Progenitor cell of endocrine pancreas (in vitro differentiated cells): ENCODE measurements around the gene MTCL1. TPM values are rescaled to one million over a fixed set of nuclear protein-coding genes. Genes with fewer than 3 reads are reported as not detected.

Source experiments
- DNase-seq: peaks from one replicate; pipeline ENCODE4 v3.0.0; 2021; ENCODE audit warnings: low spot score; ENCODE audit not compliant: unreplicated experiment
- H3K27ac Mint-ChIP-seq: 2 replicates; pipeline ENCODE4 v1.8.0; 2021; ENCODE audit warnings: mild to moderate bottlenecking, moderate library complexity, mixed read lengths
- H3K27me3 Mint-ChIP-seq: 2 replicates; pipeline ENCODE4 v1.8.0; 2021; ENCODE audit warnings: mixed read lengths
- H3K36me3 Mint-ChIP-seq: 2 replicates; pipeline ENCODE4 v1.8.0; 2022; ENCODE audit warnings: mixed read lengths; ENCODE audit not compliant: insufficient read depth
- H3K4me1 Mint-ChIP-seq: 2 replicates; pipeline ENCODE4 v1.8.0; 2021; ENCODE audit warnings: low read depth, mixed read lengths
- H3K4me3 Mint-ChIP-seq: 2 replicates; pipeline ENCODE4 v1.8.0; 2021; ENCODE audit warnings: low read depth, mild to moderate bottlenecking, moderate library complexity, mixed read lengths
- H3K9me3 Mint-ChIP-seq: 2 replicates; pipeline ENCODE4 v1.8.0; 2021; ENCODE audit warnings: low read depth, mixed read lengths
- CTCF ChIP-seq: fragments of 200-600 bp; sonication (generic); IDR thresholded peaks from one replicate; pipeline ENCODE4 v1.5.0; 2021; ENCODE audit warnings: antibody characterized with exemption, mild to moderate bottlenecking; ENCODE audit not compliant: unreplicated experiment
- total RNA-seq: library from RNA; stranded (reverse); gene quantifications from 2 replicates; pipeline ENCODE4 v1.2.1, GENCODE V29; 2021

MTCL1 gene
- total RNA-seq, 1 donor from 2014 or later = 81.5 TPM

DNA sequence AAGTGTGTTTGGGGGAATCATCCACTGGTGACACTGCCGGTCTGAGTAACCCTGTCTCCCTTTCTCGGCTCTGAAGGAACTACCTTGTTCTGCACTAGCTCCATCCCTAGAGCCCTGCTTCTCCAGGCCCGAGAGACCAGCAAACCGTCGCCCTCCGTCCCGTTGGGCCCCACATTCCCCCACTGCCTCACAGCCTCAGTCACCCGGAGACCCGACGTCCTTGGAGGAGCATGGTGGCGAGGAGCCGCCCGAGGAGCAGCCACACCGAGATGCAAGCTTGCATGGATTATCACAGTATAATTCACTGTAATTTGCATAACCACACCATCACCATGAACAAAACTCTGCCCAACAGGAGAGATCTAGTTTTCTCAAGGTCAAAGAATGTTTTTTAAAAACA, 126.2 kb downstream of the MTCL1 start:
- no peak overlapping the region for H3K4me3 Mint-ChIP-seq
- no peaks in the 10 kb centered on the region for H3K4me1 Mint-ChIP-seq
- H3K9me3 Mint-ChIP-seq = no peaks in the 10 kb centered on the region
- H3K27me3 Mint-ChIP-seq = peaks cover 4% of the 10 kb centered on the region
- DNase-seq = no peak
- no peak overlapping the region for H3K27ac Mint-ChIP-seq
- peaks cover 16% of the 10 kb centered on the region for H3K36me3 Mint-ChIP-seq
- no peak for TF ChIP-seq CTCF

DNA sequence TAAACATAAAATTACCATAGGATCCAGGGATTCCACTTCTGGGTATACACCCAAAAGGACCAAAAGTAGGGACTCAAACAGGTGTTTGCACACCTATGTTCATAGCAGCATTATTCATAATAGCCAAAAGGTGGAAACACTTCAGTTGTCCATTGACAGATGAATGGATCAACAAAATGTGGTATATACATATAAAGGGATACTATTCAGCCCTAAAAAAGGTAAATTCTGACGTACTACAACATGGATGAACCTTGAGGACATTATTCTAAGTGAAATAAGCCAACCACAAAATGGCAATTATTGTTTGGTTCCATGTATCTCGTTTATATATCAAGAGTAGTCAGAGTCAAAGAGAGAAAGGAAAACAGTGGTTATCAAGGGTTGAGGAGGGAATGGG, 128.1 kb downstream of the MTCL1 start:
- Mint-ChIP-seq H3K27ac (no peak overlapping the region), H3K4me1 (no peaks in the 10 kb centered on the region), H3K9me3 (peaks cover 6% of the 10 kb centered on the region), H3K4me3 (no peak overlapping the region), H3K27me3 (peaks cover 4% of the 10 kb centered on the region), H3K36me3 (peaks cover 13% of the 10 kb centered on the region)
- DNase-seq = no peak
- TF ChIP-seq CTCF = no peak

GRCh38 chr18:8834881-8835280, 129.5 kb downstream of the MTCL1 start:
- no peak for DNase-seq
- TF ChIP-seq CTCF = no peak
- H3K4me3 Mint-ChIP-seq = no peak overlapping the region
- H3K9me3 Mint-ChIP-seq = peaks cover 6% of the 10 kb centered on the region
- H3K4me1 Mint-ChIP-seq = no peaks in the 10 kb centered on the region
- peaks cover 10% of the 10 kb centered on the region for H3K36me3 Mint-ChIP-seq
- H3K27me3 Mint-ChIP-seq = peaks cover 4% of the 10 kb centered on the region
- no peak overlapping the region for H3K27ac Mint-ChIP-seq

GRCh38 chr18:8835521-8835953, 130.2 kb downstream of the MTCL1 start:
- H3K36me3 Mint-ChIP-seq = peaks cover 8% of the 10 kb centered on the region
- H3K27me3 Mint-ChIP-seq = peaks cover under 1% of the 10 kb centered on the region
- TF ChIP-seq CTCF = no peak
- H3K9me3 Mint-ChIP-seq = peaks cover 6% of the 10 kb centered on the region
- no peak for DNase-seq
- no peak overlapping the region for H3K27ac Mint-ChIP-seq
- H3K4me3 Mint-ChIP-seq = no peak overlapping the region
- no peaks in the 10 kb centered on the region for H3K4me1 Mint-ChIP-seq

GRCh38 chr18:8839281-8839680, 133.9 kb downstream of the MTCL1 start:
- no peaks in the 10 kb centered on the region for H3K36me3 Mint-ChIP-seq
- H3K4me1 Mint-ChIP-seq = no peaks in the 10 kb centered on the region
- TF ChIP-seq CTCF = no peak
- H3K27ac Mint-ChIP-seq = no peak overlapping the region
- H3K27me3 Mint-ChIP-seq = peaks cover 2% of the 10 kb centered on the region
- peaks cover 6% of the 10 kb centered on the region for H3K9me3 Mint-ChIP-seq
- no peak overlapping the region for H3K4me3 Mint-ChIP-seq
- no peak for DNase-seq
